ENCODE data around the gene EFNB3.

The EFNB3 gene

DNA sequence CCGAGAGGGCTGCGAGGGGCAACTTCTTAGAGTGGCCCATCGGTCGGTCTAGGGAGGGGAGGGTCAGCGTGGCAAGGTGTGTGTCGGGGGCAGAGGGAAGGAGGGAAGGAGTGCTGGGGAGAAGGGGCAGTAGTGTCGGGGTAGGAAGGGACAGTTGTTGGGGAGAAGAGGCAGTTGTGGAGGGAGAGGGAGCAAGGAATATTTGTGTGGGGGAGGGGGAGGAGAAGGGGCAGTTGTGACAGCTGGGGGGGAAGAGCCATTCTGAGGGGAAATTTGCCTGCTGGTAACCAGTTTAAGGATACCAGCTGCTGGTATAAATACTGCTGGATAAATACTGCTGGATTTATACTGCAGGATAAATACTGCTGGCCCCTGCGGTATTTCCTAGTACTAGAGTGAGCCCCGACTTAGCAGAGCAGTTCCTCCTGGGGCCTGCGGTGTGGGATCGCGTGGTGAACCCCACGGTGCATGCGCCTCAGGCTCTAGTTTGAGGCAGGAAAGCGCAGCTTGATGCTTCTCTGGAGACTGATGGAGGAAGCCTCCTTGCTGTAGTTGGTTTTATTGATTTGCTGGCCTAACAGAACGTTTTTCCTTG lies 12.9 kb downstream of the EFNB3 start:
- peak; percentile 18 for DNase-seq (ENCODE audit: low read depth)

- no peak for DNase-seq (ENCODE audit: low read depth)
These were observed 14.7 kb downstream of the EFNB3 start for GRCh38 chr17:7719661-7720060.

GRCh38 chr17:7720125-7720524 lies 15.1 kb downstream of the EFNB3 start:
- DNase-seq (ENCODE audit: low read depth), result no peak

- no peak for DNase-seq (ENCODE audit: low read depth)
These were observed 16.6 kb downstream of the EFNB3 start for GRCh38 chr17:7721612-7722011.

DNA sequence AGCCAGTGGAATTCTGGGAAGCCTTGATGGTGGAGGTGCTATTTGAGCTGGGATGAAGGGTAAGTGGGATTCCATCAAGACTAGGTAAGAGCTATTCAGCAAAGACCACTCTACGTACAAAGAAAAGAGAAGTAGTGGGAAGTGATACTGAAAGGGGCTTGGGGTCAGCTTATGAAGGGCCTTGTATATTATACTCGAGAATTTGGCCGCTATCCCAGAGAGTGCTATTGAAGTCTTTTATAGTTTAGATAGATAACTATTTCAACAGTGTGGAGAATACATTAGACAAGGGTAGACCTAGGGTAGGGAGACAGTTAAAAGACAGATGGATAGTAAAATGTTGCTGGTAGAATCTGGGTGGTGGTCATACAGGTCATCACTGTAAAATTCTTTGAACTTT lies 22.9 kb downstream of the EFNB3 start:
- DNase-seq (ENCODE audit: low read depth), result no peak

- no peak for DNase-seq (ENCODE audit: low read depth)
These were observed 24.8 kb downstream of the EFNB3 start for GRCh38 chr17:7729816-7730215.

DNA sequence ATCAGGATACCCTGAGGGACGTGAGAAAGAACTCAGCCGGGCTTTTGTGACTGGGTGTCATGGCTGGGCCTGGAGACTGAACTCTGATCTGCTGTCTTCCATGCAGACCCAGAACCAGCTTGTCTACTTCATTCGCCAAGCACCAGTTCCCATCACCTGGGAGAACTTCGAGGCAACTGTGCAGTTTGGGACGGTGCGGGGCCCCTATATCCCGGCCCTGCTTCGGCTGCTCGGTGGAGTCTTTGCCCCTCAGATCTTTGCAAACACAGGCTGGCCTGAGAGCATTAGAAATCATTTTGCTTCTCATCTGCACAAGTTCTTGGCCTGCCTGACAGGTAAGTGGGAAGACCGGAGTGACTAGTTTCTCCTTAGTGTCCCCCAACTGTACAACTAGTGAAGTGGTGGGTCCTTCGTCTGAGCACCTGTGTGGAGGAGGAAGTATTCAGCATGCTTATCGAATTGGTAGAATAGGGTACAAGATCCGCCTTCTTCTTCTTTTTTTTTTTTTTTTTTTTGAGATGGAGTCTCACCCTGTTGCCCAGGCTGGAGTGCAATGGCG lies 28.1 kb downstream of the EFNB3 start:
- DNase-seq (ENCODE audit: low read depth), result no peak

DNA sequence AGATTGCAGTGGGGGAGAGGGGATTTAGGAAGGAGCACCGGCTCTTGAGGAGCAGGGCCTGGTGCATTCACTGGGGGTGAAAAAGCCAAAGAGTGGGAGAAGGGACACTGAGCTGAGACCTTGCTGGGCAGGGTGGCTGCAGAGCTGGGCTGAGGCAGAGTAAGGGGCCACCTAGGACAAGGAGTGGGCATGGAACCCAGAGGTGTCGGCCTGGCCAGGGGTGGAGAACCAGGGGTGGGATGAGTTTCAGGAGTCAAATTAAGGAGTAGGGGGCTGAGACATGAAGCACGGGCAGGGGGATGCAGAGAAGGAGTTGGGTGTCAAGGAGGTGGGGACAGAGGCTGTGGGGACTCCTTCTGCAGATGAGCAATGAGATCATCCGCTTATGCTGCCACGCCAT lies 32.6 kb downstream of the EFNB3 start:
- no peak for DNase-seq (ENCODE audit: low read depth)

DNA sequence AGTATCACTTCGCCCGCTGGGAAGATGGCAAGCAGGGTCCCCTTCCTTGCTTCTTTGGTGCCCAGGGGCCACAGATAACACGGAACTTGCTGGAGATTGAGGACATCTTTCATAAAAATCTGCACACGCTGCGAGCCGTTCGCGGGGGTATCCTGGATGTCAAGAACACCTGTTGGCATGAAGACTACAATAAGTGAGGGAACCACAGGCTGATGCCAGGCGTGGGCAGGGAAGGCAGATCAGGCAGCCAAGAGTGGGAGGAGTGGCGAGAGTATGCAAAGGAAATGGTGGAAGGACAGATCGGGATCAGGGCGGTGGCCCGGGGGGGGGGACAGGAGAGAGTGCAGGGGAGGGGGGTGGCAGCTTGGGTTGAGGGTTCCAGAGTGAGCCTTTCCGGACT lies 34.7 kb downstream of the EFNB3 start:
- DNase-seq (ENCODE audit: low read depth), result no peak

GRCh38 chr17:7740481-7741001 lies 35.5 kb downstream of the EFNB3 start:
- no peak for DNase-seq (ENCODE audit: low read depth)

GRCh38 chr17:7742729-7743128 lies 37.7 kb downstream of the EFNB3 start:
- no peak for DNase-seq (ENCODE audit: low read depth)

- no peak for DNase-seq (ENCODE audit: low read depth)
These were observed 39.4 kb downstream of the EFNB3 start for GRCh38 chr17:7744416-7744815.

GRCh38 chr17:7745748-7746470 lies 40.9 kb downstream of the EFNB3 start:
- DNase-seq (ENCODE audit: low read depth), result no peak

GRCh38 chr17:7747635-7748071 lies 42.7 kb downstream of the EFNB3 start:
- DNase-seq (ENCODE audit: low read depth), result no peak

GRCh38 chr17:7748076-7748775 lies 43.2 kb downstream of the EFNB3 start:
- DNase-seq (ENCODE audit: low read depth), result no peak

DNA sequence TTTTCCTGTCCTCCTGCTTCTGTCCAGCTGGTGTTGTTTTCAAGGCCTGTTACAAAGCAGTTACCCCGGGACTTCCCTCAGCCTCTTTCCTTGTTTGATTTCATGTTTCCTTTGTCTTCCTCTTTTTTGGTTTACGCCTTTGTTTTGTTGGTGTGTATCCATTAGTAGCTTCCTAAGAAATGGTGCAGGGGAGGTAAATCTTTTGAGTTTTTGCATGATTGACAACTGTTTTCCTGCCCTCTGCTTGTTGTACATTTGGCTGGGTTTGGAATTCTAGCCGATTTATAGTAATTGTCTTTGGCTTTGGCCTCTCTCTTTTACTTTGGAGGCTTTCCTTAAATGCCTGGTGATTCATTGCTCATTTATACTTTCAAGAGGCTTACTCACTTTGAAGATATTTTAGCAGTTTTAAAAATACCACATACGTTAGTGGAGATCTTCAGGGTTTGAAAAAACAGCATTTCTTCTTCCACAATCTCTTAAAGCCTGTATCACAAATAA lies 45.4 kb downstream of the EFNB3 start:
- DNase-seq (ENCODE audit: low read depth), result no peak

- no peak for DNase-seq (ENCODE audit: low read depth)
These were observed 49.7 kb downstream of the EFNB3 start for GRCh38 chr17:7754656-7755055.

DNA sequence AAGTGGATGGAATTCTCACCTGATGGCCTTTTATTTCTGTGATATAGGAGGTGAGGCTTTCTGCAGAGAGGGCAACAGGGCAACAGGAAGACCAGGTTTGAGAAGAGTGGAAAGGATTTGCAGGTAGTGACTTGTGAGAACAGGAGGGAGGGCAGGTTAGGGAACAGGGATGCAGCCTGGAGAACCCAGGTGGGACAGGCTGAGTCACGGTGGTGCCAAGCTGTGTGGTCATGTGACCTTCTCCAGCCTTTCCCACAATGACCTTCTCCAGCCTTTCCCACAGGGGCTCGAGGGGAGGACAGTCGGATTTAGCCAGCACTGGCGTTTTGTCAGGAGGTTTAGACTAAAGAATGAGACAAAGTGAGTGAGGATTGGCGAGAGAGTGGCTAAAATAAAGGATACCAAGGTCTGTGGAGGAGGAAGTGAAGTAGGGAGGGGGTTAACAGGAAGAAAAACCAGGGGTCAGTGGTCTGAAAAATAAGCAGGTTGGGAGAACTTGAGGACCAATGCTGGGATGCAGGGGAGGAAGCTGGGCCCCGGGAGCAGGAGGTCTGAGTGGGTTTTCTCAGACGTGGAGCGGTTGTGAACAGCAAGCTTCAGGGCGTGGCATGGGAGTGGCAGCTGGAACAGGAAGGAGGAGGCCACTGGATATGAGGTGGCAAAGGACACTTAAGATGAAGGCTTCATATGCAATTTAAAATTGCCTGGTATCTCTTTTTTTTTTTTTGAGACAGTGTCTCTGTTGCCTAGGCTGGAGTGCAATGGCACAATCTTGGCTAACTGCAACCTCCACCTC lies 50.3 kb downstream of the EFNB3 start:
- no peak for DNase-seq (ENCODE audit: low read depth)

GRCh38 chr17:7756968-7757367 lies 52.0 kb downstream of the EFNB3 start:
- no peak for DNase-seq (ENCODE audit: low read depth)

All from activated T-helper 1 cell treated with Interleukin-2 at 50 U/mL for 16 hours (primary cell).